Progenitor cell of endocrine pancreas (in vitro differentiated cells): ENCODE measurements around the gene SPATA13. TPM values are rescaled to one million over a fixed set of nuclear protein-coding genes. Genes with fewer than 3 reads are reported as not detected.
A peak's percentile ranks its signal among the peaks of the same experiment; 100 is the strongest.
"Not testable (repeated sequence)": the region's sequence is repeated elsewhere in the genome, so short reads cannot be mapped to it uniquely, and the experiment has no call there.

Source experiments
- DNase-seq: peaks from one replicate; pipeline ENCODE4 v3.0.0; 2021; ENCODE audit warnings: low spot score; ENCODE audit not compliant: unreplicated experiment
- H3K27ac Mint-ChIP-seq: 2 replicates; pipeline ENCODE4 v1.8.0; 2021; ENCODE audit warnings: mild to moderate bottlenecking, moderate library complexity, mixed read lengths
- H3K27me3 Mint-ChIP-seq: 2 replicates; pipeline ENCODE4 v1.8.0; 2021; ENCODE audit warnings: mixed read lengths
- H3K36me3 Mint-ChIP-seq: 2 replicates; pipeline ENCODE4 v1.8.0; 2022; ENCODE audit warnings: mixed read lengths; ENCODE audit not compliant: insufficient read depth
- H3K4me1 Mint-ChIP-seq: 2 replicates; pipeline ENCODE4 v1.8.0; 2021; ENCODE audit warnings: low read depth, mixed read lengths
- H3K4me3 Mint-ChIP-seq: 2 replicates; pipeline ENCODE4 v1.8.0; 2021; ENCODE audit warnings: low read depth, mild to moderate bottlenecking, moderate library complexity, mixed read lengths
- H3K9me3 Mint-ChIP-seq: 2 replicates; pipeline ENCODE4 v1.8.0; 2021; ENCODE audit warnings: low read depth, mixed read lengths
- CTCF ChIP-seq: fragments of 200-600 bp; sonication (generic); IDR thresholded peaks from one replicate; pipeline ENCODE4 v1.5.0; 2021; ENCODE audit warnings: antibody characterized with exemption, mild to moderate bottlenecking; ENCODE audit not compliant: unreplicated experiment
- total RNA-seq: library from RNA; stranded (reverse); gene quantifications from 2 replicates; pipeline ENCODE4 v1.2.1, GENCODE V29; 2021

The SPATA13 gene
- total RNA-seq, 1 donor from 2014 or later = 32.5 TPM

GRCh38 chr13:24119626-24120508 lies 40.7 kb upstream of the SPATA13 start:
- no peaks in the 10 kb centered on the region for H3K36me3 Mint-ChIP-seq
- H3K27me3 Mint-ChIP-seq = peaks cover 11% of the 10 kb centered on the region
- H3K27ac Mint-ChIP-seq = peak overlapping the region; percentile 65
- TF ChIP-seq CTCF = no peak
- H3K4me3 Mint-ChIP-seq = no peak overlapping the region
- no peaks in the 10 kb centered on the region for H3K9me3 Mint-ChIP-seq
- DNase-seq = no peak
- peaks cover 14% of the 10 kb centered on the region for H3K4me1 Mint-ChIP-seq

- not testable (repeated sequence) for H3K27ac Mint-ChIP-seq, H3K9me3 Mint-ChIP-seq, H3K36me3 Mint-ChIP-seq, H3K4me3 Mint-ChIP-seq, DNase-seq
- Mint-ChIP-seq H3K4me1 (peaks cover 19% of the 10 kb centered on the region), H3K27me3 (peaks cover 13% of the 10 kb centered on the region)
Measured at GRCh38 chr13:24122045-24122444, 38.5 kb upstream of the SPATA13 start.

GRCh38 chr13:24122569-24122968 lies 38.0 kb upstream of the SPATA13 start:
- Mint-ChIP-seq H3K27me3 (peaks cover 11% of the 10 kb centered on the region), H3K4me1 (peaks cover 19% of the 10 kb centered on the region), H3K36me3 (no peaks in the 10 kb centered on the region), H3K9me3 (no peaks in the 10 kb centered on the region), H3K27ac (no peak overlapping the region), H3K4me3 (no peak overlapping the region)
- DNase-seq = no peak
- no peak for TF ChIP-seq CTCF

GRCh38 chr13:24123761-24124160 lies 36.8 kb upstream of the SPATA13 start:
- Mint-ChIP-seq H3K36me3 (no peaks in the 10 kb centered on the region), H3K4me3 (no peak overlapping the region), H3K27ac (peak overlapping the region; percentile 11), H3K4me1 (peaks cover 20% of the 10 kb centered on the region), H3K9me3 (no peaks in the 10 kb centered on the region), H3K27me3 (peaks cover 11% of the 10 kb centered on the region)
- DNase-seq = no peak
- no peak for TF ChIP-seq CTCF

GRCh38 chr13:24124789-24125476 lies 35.6 kb upstream of the SPATA13 start:
- Mint-ChIP-seq H3K36me3 (no peaks in the 10 kb centered on the region), H3K4me3 (no peak overlapping the region), H3K4me1 (peaks cover 24% of the 10 kb centered on the region), H3K27ac (no peak overlapping the region), H3K9me3 (no peaks in the 10 kb centered on the region), H3K27me3 (peaks cover 11% of the 10 kb centered on the region)
- no peak for DNase-seq
- TF ChIP-seq CTCF = no peak
